Endothelial cell of umbilical vein (primary cell): ENCODE measurements around the gene RFPL1.

Experiments used
- POLR2A ChIP-seq: IDR thresholded peaks from 2 replicates; pipeline ENCODE4 v1.6.1; 2012; ENCODE audit warnings: low read depth, mild to moderate bottlenecking, control low read depth, low read length
- TF ChIP-seq, protein P1 (sequence below), 2 donors: IDR thresholded peaks; 1 replicate in 1 of 2; 2 replicates in 1 of 2; pipeline ENCODE4 v1.5.1; 2011; ENCODE audit warnings: low read length in 2 of 2, mild to moderate bottlenecking in 2 of 2, moderate library complexity in 2 of 2, control low read depth in 1 of 2, inconsistent platforms in 1 of 2, low read depth in 1 of 2; ENCODE audit not compliant: insufficient read depth in 1 of 2; ENCODE audit errors: extremely low read depth in 1 of 2

DNA sequence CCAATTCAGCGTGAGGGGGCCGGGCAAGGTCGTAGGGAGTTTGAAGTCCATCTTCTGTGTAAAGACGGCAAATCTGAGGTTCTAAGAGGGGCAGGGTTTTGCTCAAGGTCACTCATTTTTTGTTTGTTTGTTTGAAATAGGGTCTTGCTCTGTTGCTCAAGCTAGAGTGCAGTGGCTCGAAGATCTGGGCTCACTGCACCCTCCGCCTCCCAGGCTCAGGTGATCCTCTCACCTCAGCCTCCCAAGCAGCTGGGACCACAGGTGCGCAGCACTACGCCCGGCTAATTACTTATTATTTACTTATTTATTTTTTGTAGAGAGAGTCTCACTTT, 49.7 kb upstream of the RFPL1 start:
- TF ChIP-seq POLR2A: no peak
- TF ChIP-seq, protein P1, sequence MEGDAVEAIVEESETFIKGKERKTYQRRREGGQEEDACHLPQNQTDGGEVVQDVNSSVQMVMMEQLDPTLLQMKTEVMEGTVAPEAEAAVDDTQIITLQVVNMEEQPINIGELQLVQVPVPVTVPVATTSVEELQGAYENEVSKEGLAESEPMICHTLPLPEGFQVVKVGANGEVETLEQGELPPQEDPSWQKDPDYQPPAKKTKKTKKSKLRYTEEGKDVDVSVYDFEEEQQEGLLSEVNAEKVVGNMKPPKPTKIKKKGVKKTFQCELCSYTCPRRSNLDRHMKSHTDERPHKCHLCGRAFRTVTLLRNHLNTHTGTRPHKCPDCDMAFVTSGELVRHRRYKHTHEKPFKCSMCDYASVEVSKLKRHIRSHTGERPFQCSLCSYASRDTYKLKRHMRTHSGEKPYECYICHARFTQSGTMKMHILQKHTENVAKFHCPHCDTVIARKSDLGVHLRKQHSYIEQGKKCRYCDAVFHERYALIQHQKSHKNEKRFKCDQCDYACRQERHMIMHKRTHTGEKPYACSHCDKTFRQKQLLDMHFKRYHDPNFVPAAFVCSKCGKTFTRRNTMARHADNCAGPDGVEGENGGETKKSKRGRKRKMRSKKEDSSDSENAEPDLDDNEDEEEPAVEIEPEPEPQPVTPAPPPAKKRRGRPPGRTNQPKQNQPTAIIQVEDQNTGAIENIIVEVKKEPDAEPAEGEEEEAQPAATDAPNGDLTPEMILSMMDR (IDR thresholded peaks at IDR 0.05; ENCODE audit: extremely low read depth in 1 of 2, insufficient read depth in 1 of 2, low read depth in 1 of 2, low read length in 2 of 2): no peak
